Effector memory CD8-positive, alpha-beta T cell (primary cell): ENCODE data around the gene CFAP46.

ENCODE experiments used
- ATAC-seq: fragments of 150-1000 bp; cut with Tn5 transposase; replicated peaks from 2 replicates; pipeline ENCODE4 v1.10.0; 2021; ENCODE audit warnings: mild to moderate bottlenecking, moderate library complexity
- DNase-seq, 3 experiments: peaks; one replicate each; pipeline ENCODE4 v3.0.0; 2021
- H3K27ac Mint-ChIP-seq, 2 donors: one replicate each; pipeline ENCODE4 v1.8.0; 2022; ENCODE audit warnings: mild to moderate bottlenecking in 2 of 2, mixed read lengths in 2 of 2, moderate library complexity in 2 of 2
- H3K27me3 Mint-ChIP-seq, 2 donors: one replicate each; pipeline ENCODE4 v1.8.0; 2022; ENCODE audit warnings: mixed read lengths in 2 of 2
- H3K36me3 Mint-ChIP-seq: one replicate; pipeline ENCODE4 v1.8.0; 2022; ENCODE audit warnings: mild to moderate bottlenecking, moderate library complexity, mixed read lengths; ENCODE audit not compliant: insufficient read depth
- H3K4me1 Mint-ChIP-seq, 2 donors: one replicate each; pipeline ENCODE4 v1.8.0; 2022; ENCODE audit warnings: low read depth in 2 of 2, mixed read lengths in 2 of 2
- H3K4me3 Mint-ChIP-seq, 2 donors: one replicate each; pipeline ENCODE4 v1.8.0; 2022; ENCODE audit warnings: mild to moderate bottlenecking in 2 of 2, mixed read lengths in 2 of 2, moderate library complexity in 2 of 2
- H3K9me3 Mint-ChIP-seq, 2 donors: one replicate each; pipeline ENCODE4 v1.8.0; 2022; ENCODE audit warnings: mixed read lengths in 2 of 2

Gene CFAP46

DNA sequence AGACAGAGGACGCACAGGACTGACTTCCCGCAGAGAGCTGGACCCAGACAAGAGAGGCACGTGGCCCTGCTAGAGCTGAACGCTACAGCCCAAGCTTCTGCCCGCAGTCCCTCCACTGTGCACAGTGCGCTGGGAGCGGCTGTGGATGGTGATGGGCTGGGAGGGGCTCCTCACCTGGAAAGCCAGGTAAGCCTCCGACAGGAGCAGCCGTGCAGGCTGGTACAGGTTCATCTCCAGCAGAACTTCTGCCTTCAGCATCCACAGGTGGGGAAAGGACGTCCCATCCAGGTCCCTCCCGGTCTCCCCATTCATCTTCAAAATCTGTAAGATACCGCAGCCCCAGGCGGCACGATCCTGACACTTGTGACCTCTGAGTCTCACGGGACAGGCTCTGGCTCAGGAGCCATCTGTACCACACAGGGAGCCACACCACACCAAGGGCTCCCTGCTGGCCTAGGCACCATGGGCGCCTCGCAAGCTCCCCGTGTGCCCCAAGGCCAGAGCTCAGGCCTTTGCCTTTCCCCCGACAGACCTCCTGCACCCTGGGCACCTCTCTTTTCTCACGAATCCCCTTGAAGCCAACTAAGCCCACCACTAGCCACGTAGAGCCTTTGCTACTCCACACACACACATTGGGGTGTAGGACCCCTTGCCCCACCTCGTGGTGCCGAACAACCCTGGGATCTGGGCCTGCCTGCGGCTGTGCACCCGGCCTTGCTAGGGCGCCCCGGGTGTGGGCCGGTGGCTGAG is 76.3 kb downstream of the CFAP46 start:
- Mint-ChIP-seq H3K4me3 (no peak overlapping the region), H3K36me3 (no peaks in the 10 kb centered on the region), H3K27me3 (peaks cover 25 to 71% of the 10 kb centered on the region in 2 donors), H3K9me3 (no peaks in the 10 kb centered on the region), H3K27ac (no peak overlapping the region), H3K4me1 (peaks cover 0 to 4% of the 10 kb centered on the region in 2 donors)
- DNase-seq = no peak
- no peak for ATAC-seq

- H3K4me3 Mint-ChIP-seq = no peak overlapping the region
- H3K27me3 Mint-ChIP-seq = peaks cover 32 to 75% of the 10 kb centered on the region in 2 donors
- peaks cover 0 to 4% of the 10 kb centered on the region in 2 donors for H3K4me1 Mint-ChIP-seq
- H3K9me3 Mint-ChIP-seq = no peaks in the 10 kb centered on the region
- H3K27ac Mint-ChIP-seq = no peak overlapping the region
- ATAC-seq (no peak), DNase-seq (no peak)
- no peaks in the 10 kb centered on the region for H3K36me3 Mint-ChIP-seq
Measured at GRCh38 chr10:132865171-132865631, 77.2 kb downstream of the CFAP46 start.

- H3K4me3 Mint-ChIP-seq = no peak overlapping the region
- no peaks in the 10 kb centered on the region for H3K36me3 Mint-ChIP-seq
- ATAC-seq = no peak
- no peak overlapping the region for H3K27ac Mint-ChIP-seq
- peaks cover 31 to 76% of the 10 kb centered on the region in 2 donors for H3K27me3 Mint-ChIP-seq
- DNase-seq = no peak
- H3K9me3 Mint-ChIP-seq = no peaks in the 10 kb centered on the region
- peaks cover 0 to 4% of the 10 kb centered on the region in 2 donors for H3K4me1 Mint-ChIP-seq
Measured at GRCh38 chr10:132862485-132863420, 79.6 kb downstream of the CFAP46 start.

GRCh38 chr10:132861884-132862461 is 80.4 kb downstream of the CFAP46 start:
- no peaks in the 10 kb centered on the region for H3K36me3 Mint-ChIP-seq
- H3K4me1 Mint-ChIP-seq = peaks cover 0 to 4% of the 10 kb centered on the region in 2 donors
- no peaks in the 10 kb centered on the region for H3K9me3 Mint-ChIP-seq
- ATAC-seq (no peak), DNase-seq (no peak)
- no peak overlapping the region for H3K27ac Mint-ChIP-seq
- H3K4me3 Mint-ChIP-seq = no peak overlapping the region
- H3K27me3 Mint-ChIP-seq = peaks cover 30 to 76% of the 10 kb centered on the region in 2 donors

DNA sequence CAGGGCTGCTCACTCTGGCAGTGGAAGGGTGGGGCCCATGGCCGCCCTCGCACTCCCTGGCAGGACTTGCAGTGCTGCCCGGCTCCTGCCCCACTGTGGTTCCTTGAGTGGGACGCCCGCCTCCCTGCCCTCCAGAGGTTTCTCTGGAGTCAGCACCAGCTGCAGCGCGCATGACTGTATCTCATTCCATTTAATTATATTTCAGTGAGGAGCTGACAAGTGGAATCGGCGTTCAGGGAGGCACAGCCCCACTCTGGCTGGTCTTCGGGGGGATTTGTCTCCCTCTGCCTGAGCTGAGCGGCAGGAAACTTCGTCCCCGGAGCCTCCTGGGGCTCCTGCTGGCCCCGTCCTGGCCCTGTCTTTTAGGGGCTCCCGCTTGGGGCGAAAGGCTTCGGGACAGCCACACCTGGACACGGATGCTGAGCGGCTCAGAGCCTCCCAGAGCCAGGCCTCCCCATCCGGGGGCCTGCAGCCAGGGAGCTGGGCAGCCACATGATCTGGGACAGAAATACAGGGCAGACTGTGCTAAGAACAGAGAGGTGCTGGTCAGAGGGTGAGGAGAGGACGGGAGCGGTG is 81.2 kb downstream of the CFAP46 start:
- Mint-ChIP-seq H3K27ac (no peak overlapping the region), H3K36me3 (no peaks in the 10 kb centered on the region), H3K4me3 (no peak overlapping the region), H3K4me1 (peaks cover 0 to 4% of the 10 kb centered on the region in 2 donors), H3K9me3 (no peaks in the 10 kb centered on the region), H3K27me3 (peaks cover 35 to 79% of the 10 kb centered on the region in 2 donors)
- DNase-seq (no peak), ATAC-seq (no peak)

DNA sequence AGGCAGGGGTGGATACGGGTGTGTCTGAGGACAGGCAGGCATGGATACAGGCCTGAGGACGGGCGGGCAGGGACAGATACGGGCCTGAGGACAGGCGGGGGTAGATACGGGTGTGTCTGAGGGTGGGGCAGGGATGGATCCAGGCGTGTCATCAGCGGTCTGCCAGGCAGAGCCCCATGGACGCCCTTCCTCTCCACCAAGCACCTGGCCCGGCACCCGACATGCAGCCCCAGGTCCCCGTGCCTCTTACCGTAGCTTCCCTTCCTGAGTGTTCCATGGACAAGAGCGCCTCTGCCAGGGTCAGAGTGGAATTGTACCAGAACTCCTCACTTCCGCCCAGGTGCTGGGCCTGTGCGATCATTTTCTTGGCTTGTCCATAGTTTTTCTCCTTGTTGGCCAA is 81.8 kb downstream of the CFAP46 start:
- DNase-seq (no peak), ATAC-seq (no peak)
- no peaks in the 10 kb centered on the region for H3K9me3 Mint-ChIP-seq
- no peak overlapping the region for H3K27ac Mint-ChIP-seq
- H3K27me3 Mint-ChIP-seq = peaks cover 36 to 81% of the 10 kb centered on the region in 2 donors
- H3K36me3 Mint-ChIP-seq = no peaks in the 10 kb centered on the region
- peaks cover 0 to 4% of the 10 kb centered on the region in 2 donors for H3K4me1 Mint-ChIP-seq
- no peak overlapping the region for H3K4me3 Mint-ChIP-seq

GRCh38 chr10:132859084-132859855 is 83.1 kb downstream of the CFAP46 start:
- H3K27me3 Mint-ChIP-seq = peaks cover 36 to 69% of the 10 kb centered on the region in 2 donors
- no peaks in the 10 kb centered on the region for H3K9me3 Mint-ChIP-seq
- DNase-seq (no peak), ATAC-seq (no peak)
- no peak overlapping the region for H3K4me3 Mint-ChIP-seq
- no peaks in the 10 kb centered on the region for H3K36me3 Mint-ChIP-seq
- H3K4me1 Mint-ChIP-seq = peaks cover 0 to 4% of the 10 kb centered on the region in 2 donors
- H3K27ac Mint-ChIP-seq = no peak overlapping the region

GRCh38 chr10:132858121-132859081 is 84.0 kb downstream of the CFAP46 start:
- Mint-ChIP-seq H3K36me3 (no peaks in the 10 kb centered on the region), H3K27me3 (peaks cover 31 to 60% of the 10 kb centered on the region in 2 donors), H3K4me3 (no peak overlapping the region), H3K27ac (no peak overlapping the region), H3K4me1 (peaks cover 0 to 2% of the 10 kb centered on the region in 2 donors), H3K9me3 (no peaks in the 10 kb centered on the region)
- ATAC-seq (no peak), DNase-seq (no peak)

DNA sequence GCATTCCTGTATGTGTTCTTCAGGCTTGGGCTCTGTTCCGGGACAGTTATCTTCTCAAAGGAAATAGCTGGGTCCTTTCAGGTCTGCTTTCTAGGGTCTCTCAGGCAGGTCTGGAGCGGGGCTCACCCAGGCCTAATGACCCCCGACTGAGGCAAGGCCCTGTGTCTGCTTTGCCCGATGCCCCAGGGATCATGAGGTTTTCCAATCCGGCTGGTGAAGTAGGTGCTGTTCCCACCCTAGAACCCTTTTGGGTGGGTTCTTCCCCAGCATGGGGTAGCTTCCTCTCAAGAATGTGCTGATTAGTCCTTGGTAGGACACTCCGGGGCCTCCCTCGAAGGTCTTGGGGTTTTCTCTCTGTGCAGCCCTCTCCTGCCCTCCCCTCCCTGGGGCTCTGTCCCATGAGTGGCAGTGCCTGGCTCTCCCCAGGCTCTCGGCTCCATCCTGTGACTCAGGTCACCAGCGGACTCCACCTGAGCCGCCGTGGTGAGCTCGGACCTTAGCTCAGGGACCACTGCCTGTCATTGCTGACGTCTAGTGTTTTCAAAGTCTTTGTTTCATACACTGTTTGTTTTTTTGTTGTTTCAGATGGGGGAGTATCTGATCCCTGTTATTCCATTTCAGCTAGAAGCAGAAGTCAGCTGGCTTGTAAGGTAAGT is 85.4 kb downstream of the CFAP46 start:
- H3K4me1 Mint-ChIP-seq = no peaks in the 10 kb centered on the region
- H3K4me3 Mint-ChIP-seq = no peak overlapping the region
- no peak overlapping the region for H3K27ac Mint-ChIP-seq
- DNase-seq = no peak
- ATAC-seq = no peak
- H3K27me3 Mint-ChIP-seq = peaks cover 28 to 53% of the 10 kb centered on the region in 2 donors
- no peaks in the 10 kb centered on the region for H3K36me3 Mint-ChIP-seq
- no peaks in the 10 kb centered on the region for H3K9me3 Mint-ChIP-seq

GRCh38 chr10:132855889-132856288 is 86.5 kb downstream of the CFAP46 start:
- Mint-ChIP-seq H3K36me3 (no peaks in the 10 kb centered on the region), H3K9me3 (no peaks in the 10 kb centered on the region), H3K4me1 (no peaks in the 10 kb centered on the region), H3K27ac (no peak overlapping the region), H3K27me3 (peaks cover 21 to 42% of the 10 kb centered on the region in 2 donors), H3K4me3 (no peak overlapping the region)
- no peak for DNase-seq
- ATAC-seq = no peak

- Mint-ChIP-seq H3K9me3 (no peaks in the 10 kb centered on the region), H3K4me1 (peaks cover 6 to 7% of the 10 kb centered on the region in 2 donors), H3K27me3 (peaks cover 8 to 27% of the 10 kb centered on the region in 2 donors), H3K36me3 (no peaks in the 10 kb centered on the region), H3K4me3 (no peak overlapping the region), H3K27ac (no peak overlapping the region)
- ATAC-seq (no peak), DNase-seq (no peak)
Measured at GRCh38 chr10:132851451-132851850, 90.9 kb downstream of the CFAP46 start.
